Fibroblast of pulmonary artery (primary cell): ENCODE results near the gene USH1C.

Experiments
- DNase-seq: peaks from one replicate; pipeline ENCODE4 v3.0.0-alpha.2; 2010; ENCODE audit warnings: low read depth
- H3K4me3 ChIP-seq: replicated peaks from 2 replicates; pipeline ENCODE4 v1.5.1; 2011; ENCODE audit warnings: low read depth, mild to moderate bottlenecking, control low read depth, low read length, moderate library complexity
- CTCF ChIP-seq: IDR thresholded peaks from 2 replicates; pipeline ENCODE4 v1.5.1; 2011; ENCODE audit warnings: mild to moderate bottlenecking, control low read depth, low read length, inconsistent platforms; ENCODE audit errors: missing control alignments

USH1C gene

GRCh38 chr11:17550450-17551346, 6.5 kb upstream of the USH1C start:
- TF ChIP-seq CTCF, result no peak
- no peak for DNase-seq
- H3K4me3 ChIP-seq, result no peak overlapping the region

- TF ChIP-seq CTCF, result no peak
- DNase-seq, result no peak
- no peak overlapping the region for H3K4me3 ChIP-seq
Observed at GRCh38 chr11:17548444-17548843, 4.2 kb upstream of the USH1C start.

GRCh38 chr11:17547932-17548331, 3.7 kb upstream of the USH1C start:
- DNase-seq, result no peak
- no peak for TF ChIP-seq CTCF
- H3K4me3 ChIP-seq, result no peak overlapping the region

- no peak for DNase-seq
- H3K4me3 ChIP-seq, result no peak within 1 kb of the TSS
- TF ChIP-seq CTCF, result no peak
Observed at GRCh38 chr11:17547051-17547577, 2.9 kb upstream of the USH1C start, which contains the start of gene OTOG. Gene OTOG, plus strand, starts transcription at chr11:17547259. Its CDS starts 114 bp downstream, at chr11:17547373.

- H3K4me3 ChIP-seq, result no peak overlapping the region
- no peak for TF ChIP-seq CTCF
- DNase-seq, result no peak
Observed at GRCh38 chr11:17546240-17546639, 2.0 kb upstream of the USH1C start.

- TF ChIP-seq CTCF, result no peak
- H3K4me3 ChIP-seq, result no peak overlapping the region
Observed at GRCh38 chr11:17543574-17544180, 539 bp downstream of the USH1C start.

More at GRCh38 chr11:17543574-17544180, 539 bp downstream of the USH1C start:
- no peak for DNase-seq
